ENCODE results near the gene CAPZA1. TPM values are rescaled to one million over a fixed set of nuclear protein-coding genes. Genes with fewer than 3 reads are reported as not detected.

The CAPZA1 gene
- total RNA-seq, 1 experiment from 2014 or later: 97.5 TPM

DNA sequence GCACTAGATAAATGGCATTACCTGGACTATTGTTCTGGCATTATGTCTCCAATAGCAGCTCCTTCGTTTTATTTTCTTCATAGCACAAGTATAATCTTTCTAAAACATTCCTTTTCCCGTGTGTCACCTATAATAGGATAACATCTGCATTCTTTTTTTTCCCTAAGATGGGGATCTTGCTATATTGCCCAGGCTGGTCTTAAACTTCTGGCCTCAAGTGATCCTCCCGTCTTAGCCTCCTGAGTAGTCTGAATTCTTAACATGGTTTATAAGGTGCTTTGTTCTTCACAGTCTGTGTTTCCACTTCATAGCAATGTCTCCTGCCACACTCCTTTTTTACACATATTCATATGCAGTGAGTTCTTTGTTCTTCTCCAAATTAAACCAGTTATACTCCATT is 46.2 kb downstream of the CAPZA1 start:
- ChIA-PET POLR2A (no interaction called here), CTCF (no interaction called here)
- Mint-ChIP-seq H3K9me3 (no peaks in the 10 kb centered on the region), H3K4me3 (no peak overlapping the region), H3K4me1 (peaks cover 15% of the 10 kb centered on the region), H3K27ac (no peak overlapping the region), H3K27me3 (ENCODE audit: low read depth) (no peaks in the 10 kb centered on the region), H3K36me3 (peaks cover 81% of the 10 kb centered on the region)
- TF ChIP-seq ELF4 (CRISPR knock-in tag; IDR thresholded peaks at IDR 0.05; ENCODE audit: low read depth): no peak
- no peak for TF ChIP-seq TP53 (CRISPR knock-in tag; IDR thresholded peaks at IDR 0.05)
- peak; percentile 70; the same call in 1 of the 2 replicates for TF ChIP-seq ZNF121 (CRISPR knock-in tag; IDR thresholded peaks at IDR 0.05)
- TF ChIP-seq PRRX2 (CRISPR knock-in tag; IDR thresholded peaks at IDR 0.05): no peak
- no peak for TF ChIP-seq FOXP1 (CRISPR knock-in tag; IDR thresholded peaks at IDR 0.05; ENCODE audit: borderline replicate concordance)
- no peak for TF ChIP-seq ZNF671 (CRISPR knock-in tag; IDR thresholded peaks at IDR 0.05)
- no peak for TF ChIP-seq ATF1 (CRISPR knock-in tag; IDR thresholded peaks at IDR 0.05)
- no peak for DNase-seq (ENCODE audit: low spot score)
- ATAC-seq: no peak

DNA sequence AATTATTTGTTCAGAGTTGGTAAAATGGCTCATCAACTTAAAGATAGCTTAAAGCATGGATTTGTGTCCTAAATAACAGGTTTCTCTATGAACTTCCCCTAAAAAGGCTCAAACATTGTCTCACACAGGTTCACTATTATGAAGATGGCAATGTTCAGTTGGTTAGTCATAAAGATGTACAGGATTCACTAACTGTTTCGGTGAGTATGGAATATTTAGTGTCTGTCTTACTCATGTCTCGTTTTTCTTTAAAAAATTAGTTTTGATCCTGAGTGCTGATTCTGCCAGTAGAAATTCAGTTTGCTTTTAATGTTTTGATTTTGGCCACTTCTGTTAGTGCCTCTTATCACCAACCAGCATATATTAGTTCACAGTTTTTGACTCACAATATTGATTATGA is 47.3 kb downstream of the CAPZA1 start:
- no peak for DNase-seq (ENCODE audit: low spot score)
- Mint-ChIP-seq H3K36me3 (peaks cover 71% of the 10 kb centered on the region), H3K27me3 (ENCODE audit: low read depth) (no peaks in the 10 kb centered on the region), H3K9me3 (no peaks in the 10 kb centered on the region), H3K4me1 (peaks cover 26% of the 10 kb centered on the region), H3K27ac (no peak overlapping the region), H3K4me3 (no peak overlapping the region)
- TF ChIP-seq FOXK1 (CRISPR knock-in tag; IDR thresholded peaks at IDR 0.05): no peak
- TF ChIP-seq OVOL2 (CRISPR knock-in tag; IDR thresholded peaks at IDR 0.05; ENCODE audit: borderline replicate concordance): no peak
- TF ChIP-seq ZBTB21 (CRISPR knock-in tag; IDR thresholded peaks at IDR 0.05; ENCODE audit: borderline replicate concordance): no peak
- no peak for TF ChIP-seq GTF2I (CRISPR knock-in tag; conservative IDR thresholded peaks at IDR 0.05)
- no peak for TF ChIP-seq NFYB (CRISPR knock-in tag; conservative IDR thresholded peaks at IDR 0.05; ENCODE audit: low read depth)
- CTCF ChIA-PET: no interaction called here
- ATAC-seq: no peak
- POLR2A ChIA-PET: no interaction called here

DNA sequence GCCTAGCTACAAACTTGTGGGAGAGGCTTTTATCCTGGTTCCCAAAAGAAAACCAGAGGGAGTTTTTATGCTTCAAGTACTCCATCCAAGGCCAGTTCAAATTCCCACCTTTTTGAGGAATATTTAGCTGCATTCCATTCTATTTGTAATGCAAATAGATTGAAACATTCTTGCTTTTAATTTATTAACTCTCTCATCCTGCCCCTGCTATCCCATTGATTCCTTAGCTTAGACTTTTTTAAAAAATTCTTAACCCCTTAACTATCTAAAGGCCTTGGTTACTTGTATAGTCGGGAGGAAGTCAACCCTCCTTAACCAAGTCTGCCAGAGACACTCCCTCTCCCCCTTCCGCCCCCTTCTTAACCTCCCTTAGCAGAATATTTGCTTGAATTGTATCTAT is 52.4 kb downstream of the CAPZA1 start:
- ATAC-seq (peak; percentile 8), DNase-seq (ENCODE audit: low spot score) (no peak)
- Mint-ChIP-seq H3K9me3 (no peaks in the 10 kb centered on the region), H3K4me1 (peaks cover 61% of the 10 kb centered on the region), H3K36me3 (peaks cover 41% of the 10 kb centered on the region), H3K27ac (peak overlapping the region; percentile 94), H3K4me3 (no peak overlapping the region; the same call in 1 of the 2 replicates), H3K27me3 (ENCODE audit: low read depth) (peaks cover 10% of the 10 kb centered on the region; the same call in 1 of the 2 replicates)
- TF ChIP-seq GABPB1 (CRISPR knock-in tag; IDR thresholded peaks at IDR 0.05) (no peak), ZSCAN18 (CRISPR knock-in tag; IDR thresholded peaks at IDR 0.05) (no peak)
- CTCF ChIA-PET: interaction anchor here (1.1 to 3.6 kb wide), 5 partner anchors 30 to 43 kb away, joined by 3 to 23 read pairs (median 4); partner anchors contain the start of gene PPM1J
- POLR2A ChIA-PET: interaction anchor here (0.8 to 1.4 kb wide), 2 partner anchors 28 to 33 kb away, joined by 4 to 6 read pairs; no protein-coding TSS in a partner anchor

GRCh38 chr1:112672842-112673241 is 53.2 kb downstream of the CAPZA1 start:
- Mint-ChIP-seq H3K27me3 (ENCODE audit: low read depth) (peaks cover 10% of the 10 kb centered on the region; the same call in 1 of the 2 replicates), H3K36me3 (peaks cover 32% of the 10 kb centered on the region), H3K4me3 (peak overlapping the region; percentile 45), H3K9me3 (no peaks in the 10 kb centered on the region), H3K4me1 (peaks cover 63% of the 10 kb centered on the region), H3K27ac (peak overlapping the region; percentile 94; the same call in 1 of the 2 replicates)
- no peak for ATAC-seq
- POLR2A ChIA-PET: interaction anchor here (0.9 to 2.3 kb wide), 3 partner anchors 32 to 282 kb away, joined by 4 to 6 read pairs (median 6); no protein-coding TSS in a partner anchor
- CTCF ChIA-PET: interaction anchor here (0.6 to 3.6 kb wide), 13 partner anchors 13 to 303 kb away, joined by 3 to 23 read pairs (median 4); partner anchors contain the start of genes PPM1J and WNT2B
- DNase-seq (ENCODE audit: low spot score): no peak
- TF ChIP-seq, protein P1, sequence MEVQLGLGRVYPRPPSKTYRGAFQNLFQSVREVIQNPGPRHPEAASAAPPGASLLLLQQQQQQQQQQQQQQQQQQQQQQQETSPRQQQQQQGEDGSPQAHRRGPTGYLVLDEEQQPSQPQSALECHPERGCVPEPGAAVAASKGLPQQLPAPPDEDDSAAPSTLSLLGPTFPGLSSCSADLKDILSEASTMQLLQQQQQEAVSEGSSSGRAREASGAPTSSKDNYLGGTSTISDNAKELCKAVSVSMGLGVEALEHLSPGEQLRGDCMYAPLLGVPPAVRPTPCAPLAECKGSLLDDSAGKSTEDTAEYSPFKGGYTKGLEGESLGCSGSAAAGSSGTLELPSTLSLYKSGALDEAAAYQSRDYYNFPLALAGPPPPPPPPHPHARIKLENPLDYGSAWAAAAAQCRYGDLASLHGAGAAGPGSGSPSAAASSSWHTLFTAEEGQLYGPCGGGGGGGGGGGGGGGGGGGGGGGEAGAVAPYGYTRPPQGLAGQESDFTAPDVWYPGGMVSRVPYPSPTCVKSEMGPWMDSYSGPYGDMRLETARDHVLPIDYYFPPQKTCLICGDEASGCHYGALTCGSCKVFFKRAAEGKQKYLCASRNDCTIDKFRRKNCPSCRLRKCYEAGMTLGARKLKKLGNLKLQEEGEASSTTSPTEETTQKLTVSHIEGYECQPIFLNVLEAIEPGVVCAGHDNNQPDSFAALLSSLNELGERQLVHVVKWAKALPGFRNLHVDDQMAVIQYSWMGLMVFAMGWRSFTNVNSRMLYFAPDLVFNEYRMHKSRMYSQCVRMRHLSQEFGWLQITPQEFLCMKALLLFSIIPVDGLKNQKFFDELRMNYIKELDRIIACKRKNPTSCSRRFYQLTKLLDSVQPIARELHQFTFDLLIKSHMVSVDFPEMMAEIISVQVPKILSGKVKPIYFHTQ (CRISPR knock-in tag; IDR thresholded peaks at IDR 0.05): no peak
- no peak for TF ChIP-seq ZNF219 (CRISPR knock-in tag; IDR thresholded peaks at IDR 0.05; ENCODE audit: borderline replicate concordance)
- TF ChIP-seq, protein P2, sequence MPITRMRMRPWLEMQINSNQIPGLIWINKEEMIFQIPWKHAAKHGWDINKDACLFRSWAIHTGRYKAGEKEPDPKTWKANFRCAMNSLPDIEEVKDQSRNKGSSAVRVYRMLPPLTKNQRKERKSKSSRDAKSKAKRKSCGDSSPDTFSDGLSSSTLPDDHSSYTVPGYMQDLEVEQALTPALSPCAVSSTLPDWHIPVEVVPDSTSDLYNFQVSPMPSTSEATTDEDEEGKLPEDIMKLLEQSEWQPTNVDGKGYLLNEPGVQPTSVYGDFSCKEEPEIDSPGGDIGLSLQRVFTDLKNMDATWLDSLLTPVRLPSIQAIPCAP (CRISPR knock-in tag; IDR thresholded peaks at IDR 0.05): no peak
- TF ChIP-seq NR3C1 (CRISPR knock-in tag; conservative IDR thresholded peaks at IDR 0.05; ENCODE audit: low read depth): no peak
- TF ChIP-seq SP1 (CRISPR knock-in tag; conservative IDR thresholded peaks at IDR 0.05): no peak
- no peak for TF ChIP-seq TEAD4 (CRISPR knock-in tag; IDR thresholded peaks at IDR 0.05)
- no peak for TF ChIP-seq TCF7 (CRISPR knock-in tag; IDR thresholded peaks at IDR 0.05; ENCODE audit: low read depth)
- no peak for TF ChIP-seq TP53 (CRISPR knock-in tag; IDR thresholded peaks at IDR 0.05)
- no peak for TF ChIP-seq FOXK1 (CRISPR knock-in tag; IDR thresholded peaks at IDR 0.05)
- TF ChIP-seq GTF2I (CRISPR knock-in tag; conservative IDR thresholded peaks at IDR 0.05): no peak
- no peak for TF ChIP-seq FOXJ3 (CRISPR knock-in tag; IDR thresholded peaks at IDR 0.05; ENCODE audit: borderline replicate concordance)
- TF ChIP-seq ZNF416 (CRISPR knock-in tag; IDR thresholded peaks at IDR 0.05): no peak
